AG09319 (cell line): ENCODE data around the gene MYO18A.

Source experiments
- DNase-seq: peaks from one replicate; pipeline ENCODE4 v3.0.0-alpha.2; 2010; ENCODE audit warnings: low read depth; ENCODE audit errors: extremely low read depth
- TF ChIP-seq, protein P1 (sequence below): IDR thresholded peaks from 2 replicates; pipeline ENCODE4 v1.5.1; 2011; ENCODE audit warnings: low read depth, mild to moderate bottlenecking, inconsistent platforms, low read length, moderate library complexity

MYO18A gene

DNA sequence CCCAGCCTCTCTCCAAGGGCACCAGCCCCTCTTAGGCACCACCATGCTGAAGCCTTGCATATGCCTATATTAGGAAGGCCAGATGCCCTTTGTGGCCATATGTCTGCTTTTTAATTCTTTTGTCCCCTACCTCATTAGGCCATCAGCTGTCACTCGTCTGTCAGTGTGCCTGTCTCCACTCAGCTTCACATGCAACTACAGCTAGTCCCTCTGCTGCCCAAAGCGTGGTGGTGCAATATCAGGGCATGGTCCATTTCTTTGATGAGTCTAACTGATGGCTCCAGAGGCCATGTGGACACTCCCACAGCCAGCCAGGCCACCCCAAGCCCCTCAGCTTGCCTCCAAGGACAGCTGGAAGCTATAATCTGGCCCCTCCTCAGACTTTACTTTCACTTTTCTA lies 36.3 kb downstream of the MYO18A start:
- TF ChIP-seq, protein P1, sequence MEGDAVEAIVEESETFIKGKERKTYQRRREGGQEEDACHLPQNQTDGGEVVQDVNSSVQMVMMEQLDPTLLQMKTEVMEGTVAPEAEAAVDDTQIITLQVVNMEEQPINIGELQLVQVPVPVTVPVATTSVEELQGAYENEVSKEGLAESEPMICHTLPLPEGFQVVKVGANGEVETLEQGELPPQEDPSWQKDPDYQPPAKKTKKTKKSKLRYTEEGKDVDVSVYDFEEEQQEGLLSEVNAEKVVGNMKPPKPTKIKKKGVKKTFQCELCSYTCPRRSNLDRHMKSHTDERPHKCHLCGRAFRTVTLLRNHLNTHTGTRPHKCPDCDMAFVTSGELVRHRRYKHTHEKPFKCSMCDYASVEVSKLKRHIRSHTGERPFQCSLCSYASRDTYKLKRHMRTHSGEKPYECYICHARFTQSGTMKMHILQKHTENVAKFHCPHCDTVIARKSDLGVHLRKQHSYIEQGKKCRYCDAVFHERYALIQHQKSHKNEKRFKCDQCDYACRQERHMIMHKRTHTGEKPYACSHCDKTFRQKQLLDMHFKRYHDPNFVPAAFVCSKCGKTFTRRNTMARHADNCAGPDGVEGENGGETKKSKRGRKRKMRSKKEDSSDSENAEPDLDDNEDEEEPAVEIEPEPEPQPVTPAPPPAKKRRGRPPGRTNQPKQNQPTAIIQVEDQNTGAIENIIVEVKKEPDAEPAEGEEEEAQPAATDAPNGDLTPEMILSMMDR = peak; percentile 53
- DNase-seq = no peak

DNA sequence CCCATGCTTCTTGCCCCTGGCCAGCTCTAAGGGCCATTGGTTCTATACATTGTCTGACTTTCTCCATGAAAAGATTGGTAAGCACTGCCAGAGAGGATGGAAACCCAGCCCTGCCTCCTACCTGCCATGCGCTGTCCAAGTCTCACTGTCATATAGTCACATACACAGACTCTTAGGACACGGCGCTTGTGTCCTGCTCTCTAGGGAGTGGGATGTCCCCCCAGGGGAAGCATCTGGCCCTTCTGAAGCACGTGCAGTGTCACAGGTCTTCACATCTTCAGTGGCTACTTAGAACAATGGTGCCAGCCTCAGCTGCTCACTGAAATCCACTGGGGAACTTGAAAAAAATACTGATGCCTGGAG lies 38.7 kb downstream of the MYO18A start:
- no peak for DNase-seq
- TF ChIP-seq, protein P1 = no peak

DNA sequence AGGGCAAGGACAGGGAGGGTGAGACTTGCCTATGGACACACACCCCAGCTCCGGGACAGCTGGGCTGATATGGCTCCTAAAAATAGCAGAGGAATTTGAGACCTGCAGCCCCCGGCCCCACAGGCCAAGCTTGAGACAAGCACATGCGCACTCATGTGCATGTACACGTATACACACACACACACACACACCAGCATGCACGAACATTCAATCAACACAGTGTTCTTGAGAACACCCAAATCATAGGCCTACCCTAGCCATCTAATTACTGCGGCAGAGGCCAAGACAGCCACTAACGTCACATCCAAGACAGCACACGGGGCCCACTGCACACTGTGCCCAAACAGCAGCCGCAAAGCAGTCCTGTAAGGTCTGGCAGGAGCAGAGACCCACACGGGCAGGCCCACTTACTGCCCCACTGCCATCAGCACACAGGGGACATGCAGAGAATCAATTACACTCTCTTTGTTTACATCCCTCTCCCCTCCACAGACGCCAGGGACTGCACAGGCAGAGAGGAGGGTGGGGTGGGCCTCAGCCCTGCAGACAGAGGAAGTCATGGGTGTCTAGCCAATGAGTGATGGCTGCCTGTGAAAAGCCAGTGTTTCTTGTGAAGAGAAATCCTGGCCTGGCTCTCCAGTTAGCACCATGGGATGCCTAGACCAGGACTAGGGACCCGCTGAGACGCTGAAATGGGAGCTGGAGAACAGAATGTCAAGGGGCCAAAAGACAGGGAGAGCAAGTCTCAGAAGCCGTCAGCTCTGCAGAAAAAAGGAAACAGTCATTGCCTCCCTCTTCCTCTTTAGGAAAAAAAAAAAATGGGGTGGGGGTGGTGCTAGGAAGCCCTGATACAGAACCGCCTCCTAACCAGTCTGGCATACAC lies 39.3 kb downstream of the MYO18A start:
- DNase-seq = no peak

DNA sequence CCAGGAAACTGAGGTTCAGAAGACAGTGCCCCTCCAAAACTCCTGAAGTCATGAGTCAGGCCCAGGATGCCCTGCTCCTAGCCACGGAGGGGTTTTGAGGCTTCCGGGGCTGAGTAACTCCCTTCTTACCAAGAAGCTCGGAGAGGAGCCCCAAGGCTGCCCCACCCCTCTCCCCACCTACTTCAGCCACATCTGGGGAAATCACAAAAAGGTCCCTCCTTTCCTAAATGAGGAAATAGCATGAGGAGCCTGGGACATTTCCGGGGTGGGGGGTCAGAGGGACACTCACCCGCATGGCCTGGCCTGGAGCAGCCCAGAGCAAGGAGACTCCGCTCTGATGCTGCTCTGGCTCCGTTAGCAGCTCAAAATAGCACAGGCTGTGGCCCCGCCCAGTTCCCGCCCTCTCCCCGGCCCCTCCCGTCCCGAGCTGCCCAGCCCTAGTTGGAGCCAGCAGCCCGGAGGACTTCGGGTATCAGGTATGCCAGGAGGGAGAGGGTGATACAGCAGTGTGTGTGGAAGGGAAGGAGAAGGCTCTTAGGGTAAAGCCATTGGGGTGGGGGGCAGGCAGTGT lies 40.1 kb downstream of the MYO18A start:
- DNase-seq = no peak

More for the DNA sequence above, 39.3 kb downstream of the MYO18A start:
- TF ChIP-seq, protein P1 = no peak

DNA sequence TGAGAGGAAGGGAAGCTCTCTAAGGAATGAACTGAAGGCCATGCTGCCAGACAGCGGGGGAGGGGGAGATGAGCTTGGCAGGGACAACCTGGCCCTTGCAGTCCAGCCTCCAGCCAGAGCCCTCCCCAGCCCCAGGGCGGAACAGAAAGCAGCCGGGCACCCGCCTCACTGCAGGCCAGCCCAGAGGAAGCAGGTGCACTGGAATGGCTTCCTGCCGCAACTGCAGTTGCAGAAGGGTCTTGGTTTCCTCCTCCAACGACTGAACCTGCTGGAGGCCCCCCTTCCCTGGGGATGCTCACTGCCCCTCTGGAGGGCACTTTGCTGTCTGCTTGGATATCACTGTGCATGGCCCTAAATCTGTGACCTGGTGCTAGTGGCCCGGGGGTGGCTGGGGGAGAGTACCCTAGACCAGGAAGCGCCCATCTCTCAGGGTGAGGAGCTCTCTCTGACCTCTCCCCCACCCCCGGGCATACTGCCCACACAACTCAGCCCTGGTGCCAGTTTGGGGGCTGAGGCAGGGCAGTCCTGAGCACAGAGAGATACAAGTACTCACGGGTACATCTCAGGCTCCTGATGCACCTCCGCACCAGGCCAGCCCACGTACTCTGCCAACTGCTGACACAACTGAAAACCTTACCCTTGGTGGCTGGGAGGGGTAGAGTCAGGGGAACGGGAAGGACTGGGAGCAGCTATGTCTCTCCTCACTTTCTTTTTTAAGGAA lies 41.1 kb downstream of the MYO18A start:
- no peak for DNase-seq
- TF ChIP-seq, protein P1 = no peak

More for the DNA sequence above, 40.1 kb downstream of the MYO18A start:
- TF ChIP-seq, protein P1 = no peak

DNA sequence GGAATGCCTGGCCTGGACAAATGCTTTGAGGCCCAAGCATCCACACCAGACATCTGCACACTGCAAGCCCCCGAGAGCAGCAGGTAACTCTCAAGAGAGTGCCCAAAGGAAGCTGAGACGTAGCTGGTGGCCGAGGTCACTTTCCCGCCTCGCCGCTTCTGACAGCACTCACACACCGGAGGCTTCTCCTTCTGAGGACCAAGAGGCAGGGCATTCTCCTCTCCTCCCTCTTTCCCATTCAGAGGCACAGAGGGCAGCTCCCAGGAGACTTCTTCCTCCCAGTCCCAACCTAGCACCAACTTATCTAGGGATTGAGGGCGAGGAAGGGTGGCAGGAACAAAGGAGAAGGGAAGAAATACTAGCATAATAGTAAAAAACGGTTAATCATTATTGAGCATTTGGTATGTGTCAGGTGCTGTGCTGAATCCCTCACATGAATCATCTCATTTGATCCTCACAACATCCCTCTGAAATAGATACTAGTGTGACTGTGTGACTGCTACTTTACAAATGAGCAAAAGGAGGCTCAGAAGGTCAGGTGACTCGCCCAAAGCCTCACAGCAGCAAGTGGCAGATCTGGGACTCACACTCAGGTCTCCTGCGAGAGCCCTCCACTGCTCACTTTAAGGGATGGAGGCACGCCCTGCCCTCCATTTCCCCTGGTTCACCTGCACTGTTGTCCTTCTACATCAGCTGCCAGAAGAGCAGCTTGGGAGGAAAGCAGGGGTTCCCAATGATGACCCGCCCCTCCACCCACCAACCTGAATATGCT lies 41.8 kb downstream of the MYO18A start:
- TF ChIP-seq, protein P1 = no peak
- no peak for DNase-seq
